ENCODE results near the gene HNRNPUL2.
"Not testable (repeated sequence)": the region's sequence is repeated elsewhere in the genome, so short reads cannot be mapped to it uniquely, and the experiment has no call there.

The HNRNPUL2 gene

DNA sequence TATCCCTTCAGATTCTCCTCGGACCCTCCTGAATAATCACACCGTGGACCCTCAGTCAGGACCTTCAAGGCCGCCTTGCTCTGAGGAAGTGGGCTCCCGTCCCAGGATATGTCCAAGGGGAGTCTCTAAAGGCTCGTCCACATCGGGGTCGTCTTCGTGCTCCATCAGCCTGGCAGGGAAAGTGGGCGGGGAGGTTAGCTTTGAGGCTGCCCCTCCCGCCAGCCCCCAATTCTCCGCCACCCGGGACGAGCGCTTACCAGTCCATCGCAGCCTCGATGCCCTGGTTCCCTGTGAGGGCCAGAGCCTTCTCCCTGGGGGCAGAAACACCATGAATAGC is 48.9 kb downstream of the HNRNPUL2 start:
- no peak for DNase-seq (ENCODE audit: extremely low read depth, low read depth)
- TF ChIP-seq, protein P1, sequence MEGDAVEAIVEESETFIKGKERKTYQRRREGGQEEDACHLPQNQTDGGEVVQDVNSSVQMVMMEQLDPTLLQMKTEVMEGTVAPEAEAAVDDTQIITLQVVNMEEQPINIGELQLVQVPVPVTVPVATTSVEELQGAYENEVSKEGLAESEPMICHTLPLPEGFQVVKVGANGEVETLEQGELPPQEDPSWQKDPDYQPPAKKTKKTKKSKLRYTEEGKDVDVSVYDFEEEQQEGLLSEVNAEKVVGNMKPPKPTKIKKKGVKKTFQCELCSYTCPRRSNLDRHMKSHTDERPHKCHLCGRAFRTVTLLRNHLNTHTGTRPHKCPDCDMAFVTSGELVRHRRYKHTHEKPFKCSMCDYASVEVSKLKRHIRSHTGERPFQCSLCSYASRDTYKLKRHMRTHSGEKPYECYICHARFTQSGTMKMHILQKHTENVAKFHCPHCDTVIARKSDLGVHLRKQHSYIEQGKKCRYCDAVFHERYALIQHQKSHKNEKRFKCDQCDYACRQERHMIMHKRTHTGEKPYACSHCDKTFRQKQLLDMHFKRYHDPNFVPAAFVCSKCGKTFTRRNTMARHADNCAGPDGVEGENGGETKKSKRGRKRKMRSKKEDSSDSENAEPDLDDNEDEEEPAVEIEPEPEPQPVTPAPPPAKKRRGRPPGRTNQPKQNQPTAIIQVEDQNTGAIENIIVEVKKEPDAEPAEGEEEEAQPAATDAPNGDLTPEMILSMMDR (IDR thresholded peaks at IDR 0.05; ENCODE audit: low read depth, low read length): no peak

DNA sequence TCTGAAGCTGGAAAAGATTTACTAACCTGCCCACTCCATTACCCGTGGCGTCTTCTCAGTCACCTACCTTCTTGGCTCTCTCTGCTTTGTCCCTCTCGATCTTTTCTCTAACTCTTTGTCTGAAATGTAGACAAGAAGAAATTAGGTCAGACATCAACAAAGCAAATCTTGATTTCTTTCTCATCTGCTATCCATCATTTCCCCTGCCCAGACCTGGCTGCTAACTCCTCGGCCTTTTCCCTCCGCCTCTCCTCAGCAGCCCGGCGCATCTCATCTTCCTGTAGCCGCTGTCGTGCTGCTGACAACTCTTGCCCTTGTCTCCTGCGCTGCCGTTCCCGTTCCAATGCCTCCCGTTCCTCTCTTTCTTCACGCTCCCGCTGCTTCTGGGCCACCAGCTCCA is 49.5 kb downstream of the HNRNPUL2 start:
- no peak for DNase-seq (ENCODE audit: extremely low read depth, low read depth)
- TF ChIP-seq, protein P1 (IDR thresholded peaks at IDR 0.05; ENCODE audit: low read depth, low read length): no peak

DNA sequence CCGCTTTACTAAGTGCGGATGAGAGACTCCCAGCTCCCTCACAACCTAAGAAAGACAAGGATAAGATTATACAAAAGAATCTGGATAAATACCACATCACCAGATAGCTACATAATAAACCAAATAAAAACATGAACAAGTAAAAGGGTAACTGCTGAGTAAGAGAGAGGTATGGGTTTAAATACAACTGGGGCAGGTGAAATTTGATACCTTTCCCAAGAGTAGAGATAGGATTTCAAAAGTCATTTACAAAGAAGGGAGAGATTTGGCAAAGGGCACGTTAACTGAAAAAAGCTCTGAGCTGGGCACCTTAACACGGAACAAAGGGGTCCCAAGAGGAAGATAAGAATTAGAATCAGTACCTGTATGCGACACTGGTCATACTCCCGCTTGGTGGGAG is 50.1 kb downstream of the HNRNPUL2 start:
- no peak for DNase-seq (ENCODE audit: extremely low read depth, low read depth)
- TF ChIP-seq, protein P1 (IDR thresholded peaks at IDR 0.05; ENCODE audit: low read depth, low read length): no peak

DNA sequence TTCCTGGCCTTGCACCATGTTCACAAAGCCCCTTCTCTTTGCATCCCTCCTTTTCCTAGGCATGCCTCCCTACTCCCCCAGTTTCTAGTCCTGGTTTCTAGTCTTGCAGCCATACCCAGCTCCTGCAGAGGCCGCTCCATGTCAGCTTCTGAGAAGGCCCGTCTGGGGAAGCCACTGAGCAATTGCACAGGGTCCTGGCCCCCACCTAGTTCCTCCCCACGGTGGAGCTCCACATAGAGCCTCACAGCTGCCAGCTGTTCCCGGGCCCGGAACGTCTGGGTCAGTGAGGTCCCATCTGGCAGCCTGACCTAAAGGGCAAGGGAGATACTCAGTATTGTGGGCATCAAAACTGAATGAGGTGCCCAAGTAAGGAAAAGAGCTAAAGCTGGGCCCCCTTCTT is 50.6 kb downstream of the HNRNPUL2 start:
- TF ChIP-seq, protein P1 (IDR thresholded peaks at IDR 0.05; ENCODE audit: low read depth, low read length): no peak
- no peak for DNase-seq (ENCODE audit: extremely low read depth, low read depth)

DNA sequence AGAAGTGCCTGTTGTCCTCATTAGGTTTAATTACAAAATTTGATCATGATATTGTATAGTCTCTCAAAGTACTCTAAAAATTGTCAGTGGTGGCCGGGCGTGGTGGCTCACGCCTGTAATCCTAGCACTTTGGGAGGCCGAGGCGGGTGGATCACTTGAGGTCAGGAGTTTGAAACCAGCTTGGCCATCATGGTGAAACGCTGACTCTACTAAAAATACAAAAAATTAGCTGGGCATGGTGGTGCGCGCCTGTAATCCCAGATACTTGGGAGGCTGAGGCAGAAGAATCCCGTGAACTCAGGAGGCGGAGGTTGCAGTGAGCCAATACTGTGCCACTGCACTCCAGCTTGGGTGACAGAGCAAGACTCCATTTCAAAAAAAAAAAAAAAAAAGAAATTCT is 51.8 kb downstream of the HNRNPUL2 start:
- DNase-seq (ENCODE audit: extremely low read depth, low read depth): not testable (repeated sequence)

DNA sequence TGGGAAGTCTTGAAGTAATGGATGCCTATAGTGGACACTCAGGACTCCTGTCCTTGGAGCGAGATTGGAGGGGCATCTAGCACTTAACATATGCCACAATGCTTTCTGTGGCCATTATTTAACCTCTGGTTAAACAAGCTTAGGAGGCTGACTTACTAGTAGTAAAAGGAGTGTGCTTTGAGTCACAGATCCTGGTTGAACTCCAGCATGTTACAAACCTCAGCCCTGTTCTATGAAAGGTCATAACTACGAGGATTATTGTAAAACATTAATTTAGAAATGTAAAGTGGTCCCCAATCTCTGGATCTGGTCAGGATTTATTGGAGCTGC is 54.1 kb downstream of the HNRNPUL2 start:
- no peak for DNase-seq (ENCODE audit: extremely low read depth, low read depth)
- TF ChIP-seq, protein P1 (IDR thresholded peaks at IDR 0.05; ENCODE audit: low read depth, low read length): no peak

DNA sequence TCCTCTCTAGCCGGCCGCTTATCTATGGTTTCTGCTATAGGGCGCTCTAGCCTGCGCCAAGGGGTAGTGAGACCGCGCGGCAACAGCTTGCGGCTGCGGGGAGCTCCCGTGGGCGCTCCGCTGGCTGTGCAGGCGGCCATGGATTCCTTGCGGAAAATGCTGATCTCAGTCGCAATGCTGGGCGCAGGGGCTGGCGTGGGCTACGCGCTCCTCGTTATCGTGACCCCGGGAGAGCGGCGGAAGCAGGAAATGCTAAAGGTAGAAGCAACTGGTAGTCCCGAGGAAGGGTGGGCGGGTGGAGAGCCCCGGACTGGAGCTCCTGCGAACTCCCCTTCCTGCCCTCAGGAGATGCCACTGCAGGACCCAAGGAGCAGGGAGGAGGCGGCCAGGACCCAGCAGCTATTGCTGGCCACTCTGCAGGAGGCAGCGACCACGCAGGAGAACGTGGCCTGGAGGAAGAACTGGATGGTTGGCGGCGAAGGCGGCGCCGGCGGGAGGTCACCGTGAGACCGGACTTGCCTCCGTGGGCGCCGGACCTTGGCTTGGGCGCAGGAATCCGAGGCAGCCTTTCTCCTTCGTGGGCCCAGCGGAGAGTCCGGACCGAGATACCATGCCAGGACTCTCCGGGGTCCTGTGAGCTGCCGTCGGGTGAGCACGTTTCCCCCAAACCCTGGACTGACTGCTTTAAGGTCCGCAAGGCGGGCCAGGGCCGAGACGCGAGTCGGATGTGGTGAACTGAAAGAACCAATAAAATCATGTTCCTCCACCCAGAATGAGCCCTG is 55.5 kb downstream of the HNRNPUL2 start, which contains the start of the genes LBHD1 and UQCC3:
TSS of gene LBHD1 (minus strand) at position 660 of the 782 bp plus-strand sequence. CDS start 2,236 bp downstream, outside the sequence.
TSS of gene UQCC3 (plus strand) at position 66 of the 782 bp plus-strand sequence. CDS start at position 139, 73 bp downstream.
- DNase-seq (ENCODE audit: extremely low read depth, low read depth): peak; percentile 53
- TF ChIP-seq, protein P1 (IDR thresholded peaks at IDR 0.05; ENCODE audit: low read depth, low read length): no peak

DNA sequence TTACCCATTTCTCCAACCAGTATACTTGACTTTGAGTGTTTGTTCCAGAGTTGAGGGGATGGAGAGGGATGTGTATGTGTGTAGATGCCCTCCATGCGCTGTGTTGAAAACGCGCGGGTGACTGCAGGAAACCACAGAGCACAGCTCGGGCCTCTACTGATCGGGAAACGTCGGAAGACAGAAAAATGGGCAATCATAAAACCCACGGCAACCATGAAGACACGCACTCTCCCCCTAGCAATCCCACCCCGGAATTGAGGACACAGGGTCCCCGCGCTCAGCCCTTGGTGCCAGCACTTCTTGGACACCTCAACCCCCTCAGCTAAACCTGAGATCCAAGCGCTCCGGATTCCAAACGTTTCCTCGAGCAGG is 56.0 kb downstream of the HNRNPUL2 start:
- no peak for DNase-seq (ENCODE audit: extremely low read depth, low read depth)
- TF ChIP-seq, protein P1 (IDR thresholded peaks at IDR 0.05; ENCODE audit: low read depth, low read length): no peak
